ENCODE measurements around the gene ST14.

DNA sequence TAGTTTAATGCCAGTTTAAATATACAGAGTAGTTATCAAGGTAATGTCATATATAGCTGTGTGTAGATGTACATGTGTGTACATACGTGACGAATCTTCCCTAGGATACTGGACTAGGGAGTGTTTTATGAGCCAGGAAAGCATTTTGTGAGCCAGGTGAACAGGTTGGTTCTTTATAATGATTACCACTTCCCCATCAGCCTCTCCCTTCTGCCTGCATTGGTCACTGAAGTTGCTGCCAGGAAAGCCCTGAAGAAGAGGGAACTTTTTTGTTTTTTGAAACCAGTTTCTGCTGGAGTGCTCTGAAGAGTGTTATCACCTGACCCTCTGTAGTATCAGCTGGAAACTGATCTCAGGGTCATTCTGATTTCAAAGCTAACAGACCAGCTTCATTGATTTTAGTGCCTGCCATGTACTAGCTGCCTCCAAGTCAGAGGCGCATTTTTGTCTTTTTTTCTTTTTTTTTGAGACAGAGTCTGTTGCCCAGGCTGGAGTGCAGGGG, 14.2 kb upstream of the ST14 start:
- TF ChIP-seq, protein P1, sequence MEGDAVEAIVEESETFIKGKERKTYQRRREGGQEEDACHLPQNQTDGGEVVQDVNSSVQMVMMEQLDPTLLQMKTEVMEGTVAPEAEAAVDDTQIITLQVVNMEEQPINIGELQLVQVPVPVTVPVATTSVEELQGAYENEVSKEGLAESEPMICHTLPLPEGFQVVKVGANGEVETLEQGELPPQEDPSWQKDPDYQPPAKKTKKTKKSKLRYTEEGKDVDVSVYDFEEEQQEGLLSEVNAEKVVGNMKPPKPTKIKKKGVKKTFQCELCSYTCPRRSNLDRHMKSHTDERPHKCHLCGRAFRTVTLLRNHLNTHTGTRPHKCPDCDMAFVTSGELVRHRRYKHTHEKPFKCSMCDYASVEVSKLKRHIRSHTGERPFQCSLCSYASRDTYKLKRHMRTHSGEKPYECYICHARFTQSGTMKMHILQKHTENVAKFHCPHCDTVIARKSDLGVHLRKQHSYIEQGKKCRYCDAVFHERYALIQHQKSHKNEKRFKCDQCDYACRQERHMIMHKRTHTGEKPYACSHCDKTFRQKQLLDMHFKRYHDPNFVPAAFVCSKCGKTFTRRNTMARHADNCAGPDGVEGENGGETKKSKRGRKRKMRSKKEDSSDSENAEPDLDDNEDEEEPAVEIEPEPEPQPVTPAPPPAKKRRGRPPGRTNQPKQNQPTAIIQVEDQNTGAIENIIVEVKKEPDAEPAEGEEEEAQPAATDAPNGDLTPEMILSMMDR (conservative IDR thresholded peaks at IDR 0.05; ENCODE audit: low read depth, low read length): no peak
- no peak for TF ChIP-seq EZH2 (IDR thresholded peaks at IDR 0.05; ENCODE audit: borderline replicate concordance, low read depth, low read length, poor library complexity, severe bottlenecking)
